ENCODE data around the gene GOT1.

DNA sequence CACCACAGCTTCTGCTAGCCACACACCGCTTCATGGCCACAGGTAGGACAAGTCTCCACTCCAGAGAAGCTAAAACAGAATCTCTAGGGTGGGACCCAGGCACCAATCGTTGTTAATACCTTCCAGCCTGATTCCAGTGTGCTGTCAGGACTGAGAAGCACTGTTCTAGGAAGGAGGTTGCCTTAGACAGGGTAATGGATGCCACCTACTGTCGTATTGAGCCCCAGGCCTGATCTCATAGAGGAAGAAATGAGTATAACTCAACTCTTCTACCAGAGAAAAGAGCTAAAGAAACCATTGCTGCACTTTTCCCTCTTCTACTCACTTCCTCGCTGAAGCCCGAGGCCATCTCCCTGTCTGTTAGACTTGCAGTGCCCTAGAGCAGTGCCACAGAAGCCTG lies 69.5 kb downstream of the GOT1 start:
- no peak for TF ChIP-seq TAF1 (IDR thresholded peaks at IDR 0.05; ENCODE audit: low read depth)
- TF ChIP-seq EP300 (IDR thresholded peaks at IDR 0.05; ENCODE audit: borderline replicate concordance): no peak
- no peak for TF ChIP-seq YY1 (IDR thresholded peaks at IDR 0.05; ENCODE audit: low read depth)
- no peak for TF ChIP-seq REST (IDR thresholded peaks at IDR 0.05; ENCODE audit: low read depth)
- TF ChIP-seq TEAD4 (IDR thresholded peaks at IDR 0.05): no peak
- no peak for TF ChIP-seq CEBPB (IDR thresholded peaks at IDR 0.05)

Data from Ishikawa (cell line).